Measurements from ENCODE around the gene NDFIP1.

NDFIP1 gene

DNA sequence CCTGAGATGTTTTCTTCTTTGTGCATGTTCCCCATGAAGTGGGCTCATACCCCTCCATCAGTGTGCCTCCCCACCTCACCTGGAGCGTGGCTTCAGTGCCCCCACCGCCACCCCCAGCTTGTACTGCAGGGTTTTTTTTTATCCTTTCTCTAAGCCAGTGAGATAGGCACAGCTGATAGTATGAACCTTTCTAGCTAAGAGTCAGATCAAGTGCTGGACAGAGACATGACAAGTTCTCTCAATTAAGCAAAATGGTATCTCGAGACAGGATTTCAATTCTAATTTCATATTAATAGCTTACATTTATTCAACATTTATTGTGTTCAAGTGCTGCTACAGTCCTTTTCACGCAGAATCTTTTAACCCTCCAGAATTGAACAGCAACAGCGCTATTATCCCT lies 55.7 kb downstream of the NDFIP1 start:
- no peak overlapping the region for H3K4me2 ChIP-seq (ENCODE audit: insufficient read depth, low read length, poor library complexity, severe bottlenecking)
- no peaks in the 10 kb centered on the region for H3K9me3 ChIP-seq (replicated peaks in 1 of 2; ENCODE audit: control insufficient read depth in 2 of 2, insufficient read depth in 1 of 2, low read depth in 1 of 2, low read length in 2 of 2)
- no peak overlapping the region for H2AFZ ChIP-seq (ENCODE audit: low read length)
- no peak overlapping the region for H2BK120ac ChIP-seq (ENCODE audit: low read depth, low read length)
- H3K4me1 ChIP-seq (ENCODE audit: control insufficient read depth in 2 of 2, insufficient read depth in 1 of 2, low read depth in 1 of 2, low read length in 2 of 2): peaks cover 10 to 12% of the 10 kb centered on the region in 2 donors
- no peak overlapping the region for H3K9ac ChIP-seq (ENCODE audit: low read depth, low read length, poor library complexity)
- no peak overlapping the region for H3K27ac ChIP-seq (replicated peaks; ENCODE audit: low read length)
- no peak overlapping the region for H3K4me3 ChIP-seq (ENCODE audit: low read length in 2 of 2)
- DNase-seq (ENCODE audit: low spot score): no peak
- H3K4ac ChIP-seq (ENCODE audit: low read length): no peak overlapping the region
- H3K79me1 ChIP-seq (ENCODE audit: low read depth, low read length): no peaks in the 10 kb centered on the region
- H2BK15ac ChIP-seq (ENCODE audit: low read length): no peak overlapping the region
- no peak overlapping the region for H2BK12ac ChIP-seq (ENCODE audit: low read length)
- no peak overlapping the region for H2BK5ac ChIP-seq (ENCODE audit: low read length)
- no peak overlapping the region for H3K18ac ChIP-seq (ENCODE audit: low read length)
- H3K23ac ChIP-seq (ENCODE audit: low read depth, low read length, poor library complexity): no peak overlapping the region
- no peaks in the 10 kb centered on the region for H3K36me3 ChIP-seq (replicated peaks in 1 of 2; ENCODE audit: control insufficient read depth in 2 of 2, insufficient read depth in 2 of 2, low read length in 2 of 2)
- no peak overlapping the region for H3K14ac ChIP-seq (ENCODE audit: low read length)
- H4K8ac ChIP-seq (ENCODE audit: low read depth, low read length): no peak overlapping the region
- no peak overlapping the region for H2AK5ac ChIP-seq (ENCODE audit: low read depth, low read length)
- no peaks in the 10 kb centered on the region for H3K27me3 ChIP-seq (ENCODE audit: control insufficient read depth in 3 of 3, insufficient read depth in 3 of 3, low read depth in 1 of 3, low read length in 3 of 3)
- no peak overlapping the region for H4K91ac ChIP-seq (ENCODE audit: low read depth, low read length, poor library complexity)
- WGBS, 2 donors (ENCODE audit: extremely low coverage in 2 of 2, insufficient read length in 2 of 2, insufficient replicate concordance in 1 of 2): no CpG with 5 or more reads among the region's 5 CpGs

- no peak overlapping the region for H3K4ac ChIP-seq (ENCODE audit: low read length)
- no peaks in the 10 kb centered on the region for H3K27me3 ChIP-seq (ENCODE audit: control insufficient read depth in 3 of 3, insufficient read depth in 3 of 3, low read depth in 1 of 3, low read length in 3 of 3)
- no peak overlapping the region for H4K8ac ChIP-seq (ENCODE audit: low read depth, low read length)
- no peak overlapping the region for H3K4me3 ChIP-seq (ENCODE audit: low read length in 2 of 2)
- no CpG with 5 or more reads among the region's 4 CpGs for WGBS, 2 donors (ENCODE audit: extremely low coverage in 2 of 2, insufficient read length in 2 of 2, insufficient replicate concordance in 1 of 2)
- H3K14ac ChIP-seq (ENCODE audit: low read length): no peak overlapping the region
- H3K18ac ChIP-seq (ENCODE audit: low read length): no peak overlapping the region
- no peak overlapping the region for H2BK12ac ChIP-seq (ENCODE audit: low read length)
- H2BK120ac ChIP-seq (ENCODE audit: low read depth, low read length): no peak overlapping the region
- no peaks in the 10 kb centered on the region for H3K36me3 ChIP-seq (replicated peaks in 1 of 2; ENCODE audit: control insufficient read depth in 2 of 2, insufficient read depth in 2 of 2, low read length in 2 of 2)
- H3K4me1 ChIP-seq (ENCODE audit: control insufficient read depth in 2 of 2, insufficient read depth in 1 of 2, low read depth in 1 of 2, low read length in 2 of 2): peaks cover 8 to 15% of the 10 kb centered on the region in 2 donors
- H4K91ac ChIP-seq (ENCODE audit: low read depth, low read length, poor library complexity): no peak overlapping the region
- DNase-seq (ENCODE audit: low spot score): no peak
- no peak overlapping the region for H3K4me2 ChIP-seq (ENCODE audit: insufficient read depth, low read length, poor library complexity, severe bottlenecking)
- no peak overlapping the region for H3K27ac ChIP-seq (replicated peaks; ENCODE audit: low read length)
- no peak overlapping the region for H2AK5ac ChIP-seq (ENCODE audit: low read depth, low read length)
- no peak overlapping the region for H3K23ac ChIP-seq (ENCODE audit: low read depth, low read length, poor library complexity)
- H2AFZ ChIP-seq (ENCODE audit: low read length): no peak overlapping the region
- H2BK15ac ChIP-seq (ENCODE audit: low read length): no peak overlapping the region
- no peak overlapping the region for H3K9ac ChIP-seq (ENCODE audit: low read depth, low read length, poor library complexity)
- no peaks in the 10 kb centered on the region for H3K79me1 ChIP-seq (ENCODE audit: low read depth, low read length)
- H2BK5ac ChIP-seq (ENCODE audit: low read length): no peak overlapping the region
- H3K9me3 ChIP-seq (replicated peaks in 1 of 2; ENCODE audit: control insufficient read depth in 2 of 2, insufficient read depth in 1 of 2, low read depth in 1 of 2, low read length in 2 of 2): no peaks in the 10 kb centered on the region
Measured at GRCh38 chr5:142166754-142167153, 58.2 kb downstream of the NDFIP1 start.

DNA sequence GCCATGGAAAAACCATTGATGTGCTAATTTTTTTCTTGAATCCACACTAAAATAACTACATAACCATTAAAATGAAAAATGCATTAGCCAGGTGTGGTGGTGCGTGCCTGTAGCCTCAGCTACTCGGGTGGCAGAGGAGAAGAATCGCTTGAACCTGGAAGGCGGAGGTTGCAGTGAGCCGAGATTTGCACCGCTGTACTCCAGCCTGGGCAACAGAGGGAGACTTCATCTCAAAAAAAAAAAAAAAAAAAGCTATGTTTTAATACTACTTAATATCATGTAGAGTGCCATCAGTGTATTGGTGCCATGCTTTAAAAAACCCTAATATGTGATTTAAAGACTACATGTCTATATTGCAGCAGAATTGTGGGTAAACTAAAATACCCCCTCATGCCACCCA lies 58.9 kb downstream of the NDFIP1 start:
- no peak overlapping the region for H2BK12ac ChIP-seq (ENCODE audit: low read length)
- no peaks in the 10 kb centered on the region for H3K27me3 ChIP-seq (ENCODE audit: control insufficient read depth in 3 of 3, insufficient read depth in 3 of 3, low read depth in 1 of 3, low read length in 3 of 3)
- peaks cover 8 to 15% of the 10 kb centered on the region in 2 donors for H3K4me1 ChIP-seq (ENCODE audit: control insufficient read depth in 2 of 2, insufficient read depth in 1 of 2, low read depth in 1 of 2, low read length in 2 of 2)
- H2BK120ac ChIP-seq (ENCODE audit: low read depth, low read length): no peak overlapping the region
- H3K27ac ChIP-seq (replicated peaks; ENCODE audit: low read length): no peak overlapping the region
- H3K79me1 ChIP-seq (ENCODE audit: low read depth, low read length): no peaks in the 10 kb centered on the region
- H3K4me2 ChIP-seq (ENCODE audit: insufficient read depth, low read length, poor library complexity, severe bottlenecking): no peak overlapping the region
- no peak overlapping the region for H4K8ac ChIP-seq (ENCODE audit: low read depth, low read length)
- no peak overlapping the region for H2AFZ ChIP-seq (ENCODE audit: low read length)
- no CpG with 5 or more reads among the region's 6 CpGs for WGBS, 2 donors (ENCODE audit: extremely low coverage in 2 of 2, insufficient read length in 2 of 2, insufficient replicate concordance in 1 of 2)
- no peak for DNase-seq (ENCODE audit: low spot score)
- H3K4me3 ChIP-seq (ENCODE audit: low read length in 2 of 2): no peak overlapping the region
- no peak overlapping the region for H3K23ac ChIP-seq (ENCODE audit: low read depth, low read length, poor library complexity)
- no peak overlapping the region for H4K91ac ChIP-seq (ENCODE audit: low read depth, low read length, poor library complexity)
- H3K18ac ChIP-seq (ENCODE audit: low read length): no peak overlapping the region
- H3K9me3 ChIP-seq (replicated peaks in 1 of 2; ENCODE audit: control insufficient read depth in 2 of 2, insufficient read depth in 1 of 2, low read depth in 1 of 2, low read length in 2 of 2): no peaks in the 10 kb centered on the region
- no peak overlapping the region for H2BK15ac ChIP-seq (ENCODE audit: low read length)
- no peak overlapping the region for H2BK5ac ChIP-seq (ENCODE audit: low read length)
- H3K14ac ChIP-seq (ENCODE audit: low read length): no peak overlapping the region
- no peak overlapping the region for H2AK5ac ChIP-seq (ENCODE audit: low read depth, low read length)
- no peak overlapping the region for H3K9ac ChIP-seq (ENCODE audit: low read depth, low read length, poor library complexity)
- no peak overlapping the region for H3K4ac ChIP-seq (ENCODE audit: low read length)
- no peaks in the 10 kb centered on the region for H3K36me3 ChIP-seq (replicated peaks in 1 of 2; ENCODE audit: control insufficient read depth in 2 of 2, insufficient read depth in 2 of 2, low read length in 2 of 2)

DNA sequence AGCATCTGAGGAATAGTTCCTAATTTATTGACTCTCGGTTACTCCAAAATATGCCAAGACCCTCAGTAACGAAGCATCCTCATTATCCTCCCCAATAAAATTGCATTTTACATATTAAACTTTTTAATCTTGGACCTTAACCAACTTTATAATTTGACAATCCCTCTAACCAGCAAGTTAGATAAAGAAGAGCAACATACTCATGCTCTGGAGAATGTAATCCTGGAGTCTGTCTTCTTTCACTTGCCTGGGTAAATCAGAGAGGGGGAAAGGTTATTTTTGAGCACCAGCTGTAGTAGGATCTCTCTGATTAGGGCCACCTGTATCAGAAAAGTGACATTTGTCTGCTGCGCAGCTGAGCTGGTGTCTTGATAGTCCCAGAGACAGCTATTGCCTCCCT lies 59.8 kb downstream of the NDFIP1 start:
- Histone ChIP-seq H3K18ac (ENCODE audit: low read length) (no peak overlapping the region), H4K8ac (ENCODE audit: low read depth, low read length) (no peak overlapping the region), H3K23ac (ENCODE audit: low read depth, low read length, poor library complexity) (no peak overlapping the region), H2AK5ac (ENCODE audit: low read depth, low read length) (no peak overlapping the region), H3K36me3 (replicated peaks in 1 of 2; ENCODE audit: control insufficient read depth in 2 of 2, insufficient read depth in 2 of 2, low read length in 2 of 2) (no peaks in the 10 kb centered on the region), H3K27me3 (ENCODE audit: control insufficient read depth in 3 of 3, insufficient read depth in 3 of 3, low read depth in 1 of 3, low read length in 3 of 3) (no peaks in the 10 kb centered on the region), H3K79me1 (ENCODE audit: low read depth, low read length) (no peaks in the 10 kb centered on the region), H4K91ac (ENCODE audit: low read depth, low read length, poor library complexity) (no peak overlapping the region), H3K9ac (ENCODE audit: low read depth, low read length, poor library complexity) (no peak overlapping the region), H3K4me1 (ENCODE audit: control insufficient read depth in 2 of 2, insufficient read depth in 1 of 2, low read depth in 1 of 2, low read length in 2 of 2) (peaks cover 8 to 15% of the 10 kb centered on the region in 2 donors), H2BK5ac (ENCODE audit: low read length) (no peak overlapping the region), H3K4ac (ENCODE audit: low read length) (no peak overlapping the region), H2BK15ac (ENCODE audit: low read length) (no peak overlapping the region), H2BK12ac (ENCODE audit: low read length) (no peak overlapping the region), H3K14ac (ENCODE audit: low read length) (no peak overlapping the region), H2BK120ac (ENCODE audit: low read depth, low read length) (no peak overlapping the region), H2AFZ (ENCODE audit: low read length) (no peak overlapping the region), H3K4me2 (ENCODE audit: insufficient read depth, low read length, poor library complexity, severe bottlenecking) (no peak overlapping the region), H3K9me3 (replicated peaks in 1 of 2; ENCODE audit: control insufficient read depth in 2 of 2, insufficient read depth in 1 of 2, low read depth in 1 of 2, low read length in 2 of 2) (no peaks in the 10 kb centered on the region), H3K4me3 (ENCODE audit: low read length in 2 of 2) (no peak overlapping the region), H3K27ac (replicated peaks; ENCODE audit: low read length) (no peak overlapping the region)
- WGBS, 2 donors (ENCODE audit: extremely low coverage in 2 of 2, insufficient read length in 2 of 2, insufficient replicate concordance in 1 of 2): no CpG with 5 or more reads among the region's 3 CpGs
- no peak for DNase-seq (ENCODE audit: low spot score)
